HepG2 (cell line): Measurements from ENCODE around the gene RPRD1A. TPM values are rescaled to one million over a fixed set of nuclear protein-coding genes. Genes with fewer than 3 reads are reported as not detected.
A peak's percentile ranks its signal among the peaks of the same experiment; 100 is the strongest.

ENCODE experiments used
- CEBPB ChIP-seq: IDR thresholded peaks from 2 replicates; pipeline ENCODE4 v1.6.1; 2011; ENCODE audit warnings: low read depth, low read length, improper control_type of control experiment, borderline replicate concordance
- CREB1 ChIP-seq, 2 experiments: fragments of 450-650 bp in 1 of 2; IDR thresholded peaks; 2 replicates each; pipeline ENCODE4 v1.6.1; 2016 to 2017; ENCODE audit warnings: control low read depth in 1 of 2, mild to moderate bottlenecking in 1 of 2, missing compliant biosample characterization in 1 of 2, missing genetic modification characterization in 1 of 2
- HBP1 ChIP-seq: IDR thresholded peaks from 2 replicates; pipeline ENCODE4 v1.6.1; 2016; ENCODE audit warnings: low read depth, control low read depth
- HIVEP1 ChIP-seq: sonication (generic); formaldehyde crosslinking; IDR thresholded peaks from 2 replicates; pipeline ENCODE4 v1.4.0; 2020; ENCODE audit warnings: mild to moderate bottlenecking, missing genetic modification reagents
- HNRNPK ChIP-seq: fragments of 200-400 bp; formaldehyde crosslinking; IDR thresholded peaks from 2 replicates; pipeline ENCODE4 v1.6.1; 2018; ENCODE audit warnings: low read length, low read depth, moderate library complexity, mild to moderate bottlenecking; ENCODE audit not compliant: poor library complexity, severe bottlenecking
- IRF9 ChIP-seq: sonication (generic); formaldehyde crosslinking; IDR thresholded peaks from 2 replicates; pipeline ENCODE4 v1.8.0; 2022; ENCODE audit warnings: missing genetic modification reagents, mild to moderate bottlenecking, borderline replicate concordance
- KDM3A ChIP-seq: IDR thresholded peaks from 2 replicates; pipeline ENCODE4 v1.6.1; 2018; ENCODE audit warnings: low read depth, missing compliant biosample characterization
- KMT2B ChIP-seq: IDR thresholded peaks from 2 replicates; pipeline ENCODE4 v1.6.1; 2016; ENCODE audit warnings: missing genetic modification reagents, missing compliant biosample characterization
- PCBP1 ChIP-seq: fragments of 200-400 bp; formaldehyde crosslinking; IDR thresholded peaks from 2 replicates; pipeline ENCODE4 v1.6.1; 2017; ENCODE audit warnings: mild to moderate bottlenecking, low read depth, low read length, borderline replicate concordance
- PHF8 ChIP-seq: sonication (generic); formaldehyde crosslinking; IDR thresholded peaks from 2 replicates; pipeline ENCODE4 v1.5.0; 2020; ENCODE audit warnings: missing genetic modification reagents
- SAP130 ChIP-seq: IDR thresholded peaks from 2 replicates; pipeline ENCODE4 v1.6.1; 2016; ENCODE audit warnings: low read depth
- SOX5 ChIP-seq: IDR thresholded peaks from 2 replicates; pipeline ENCODE4 v1.6.1; 2016; ENCODE audit warnings: borderline replicate concordance
- TCF7 ChIP-seq: sonication (generic); IDR thresholded peaks from 2 replicates; pipeline ENCODE4 v1.6.1; 2016; ENCODE audit warnings: antibody characterized with exemption, low read depth
- UBTF ChIP-seq: sonication (generic); formaldehyde crosslinking; IDR thresholded peaks from 2 replicates; pipeline ENCODE4 v1.4.0; 2020; ENCODE audit warnings: mild to moderate bottlenecking, missing genetic modification reagents
- ZMAT3 ChIP-seq: sonication (generic); formaldehyde crosslinking; conservative IDR thresholded peaks from 2 replicates; pipeline ENCODE4 v1.7.0; 2021; ENCODE audit warnings: missing genetic modification reagents
- ZNF101 ChIP-seq: sonication (generic); formaldehyde crosslinking; IDR thresholded peaks from 2 replicates; pipeline ENCODE4 v1.4.0; 2020; ENCODE audit warnings: mild to moderate bottlenecking, low read depth, missing genetic modification reagents, borderline replicate concordance
- ZNF207 ChIP-seq: fragments of 450-650 bp; IDR thresholded peaks from 2 replicates; pipeline ENCODE4 v1.6.1; 2016; ENCODE audit warnings: antibody characterized with exemption, borderline replicate concordance
- ZNF235 ChIP-seq: sonication (generic); formaldehyde crosslinking; IDR thresholded peaks from 2 replicates; pipeline ENCODE4 v1.8.1; 2023; ENCODE audit warnings: mild to moderate bottlenecking, missing genetic modification reagents, borderline replicate concordance
- ZNF24 ChIP-seq: fragments of 450-650 bp; IDR thresholded peaks from 2 replicates; pipeline ENCODE4 v1.6.1; 2017; ENCODE audit warnings: antibody characterized with exemption, mild to moderate bottlenecking
- ZNF317 ChIP-seq: sonication (generic); formaldehyde crosslinking; IDR thresholded peaks from 2 replicates; pipeline ENCODE4 v1.5.0; 2020; ENCODE audit warnings: mild to moderate bottlenecking, missing genetic modification reagents
- ZNF331 ChIP-seq: sonication (generic); formaldehyde crosslinking; IDR thresholded peaks from 2 replicates; pipeline ENCODE4 v1.4.0; 2020; ENCODE audit warnings: missing genetic modification reagents
- ZNF350 ChIP-seq: sonication (generic); formaldehyde crosslinking; IDR thresholded peaks from 2 replicates; pipeline ENCODE4 v1.4.0; 2020; ENCODE audit warnings: mild to moderate bottlenecking, low read depth, missing genetic modification reagents, borderline replicate concordance
- ZNF768 ChIP-seq: sonication (generic); formaldehyde crosslinking; IDR thresholded peaks from 2 replicates; pipeline ENCODE4 v1.4.0; 2020; ENCODE audit warnings: missing genetic modification reagents
- polyA plus RNA-seq, 8 experiments: library from polyadenylated mRNA; depleted of rRNA in 3 of 8; stranded (reverse) in 7 of 8; unstranded in 1 of 8; fragments of >200 nt; fragmentation: Illumina TruSeq in 4 of 8; extraction: Trizol in 4 of 8; gene quantifications; 2 replicates each; pipeline versions ENCODE4 v1.2.1 to v1.2.3, GENCODE V29; 2011 to 2016; ENCODE audit warnings: low read depth in 4 of 8, missing spikeins in 1 of 8, mixed read lengths in 1 of 8; ENCODE audit not compliant: insufficient read depth in 1 of 8
- total RNA-seq, 5 experiments: library from RNA; depleted of rRNA; stranded (reverse); fragments of >200 nt; fragmentation: Illumina TruSeq; extraction: Trizol; gene quantifications; 2 replicates each; pipeline ENCODE4 v1.2.3, GENCODE V29; 2016; ENCODE audit warnings: low read depth in 1 of 5
- TF ChIP-seq, protein P1 (sequence below): conservative IDR thresholded peaks from 2 replicates; pipeline ENCODE4 v1.6.1; 2018; ENCODE audit warnings: missing genetic modification reagents

The RPRD1A gene
- total and polyA plus RNA-seq, 2 of the 13 experiments (the other 11 are each of a cell fraction or from before 2014, with no cell fraction given): 42.5 to 78.2 TPM

GRCh38 chr18:36067055-36067957, at the start of gene RPRD1A (continued):
- TF ChIP-seq ZNF350 (CRISPR knock-in tag): peak; percentile 78; the same call in 1 of the 2 replicates
- peak; percentile 92 for TF ChIP-seq HNRNPK
- TF ChIP-seq TCF7: no peak
- peak; percentile 92 for TF ChIP-seq PHF8 (CRISPR knock-in tag)
- peak; percentile 100 for TF ChIP-seq CREB1 (IDR thresholded peaks at IDR 0.05)
- peak; percentile 97 for TF ChIP-seq CREB1 (CRISPR knock-in tag; IDR thresholded peaks at IDR 0.05)
- 0 out of 2 replicates have a peak, but pooled peaks have one; percentile 41 for TF ChIP-seq HIVEP1
- TF ChIP-seq, protein P1, sequence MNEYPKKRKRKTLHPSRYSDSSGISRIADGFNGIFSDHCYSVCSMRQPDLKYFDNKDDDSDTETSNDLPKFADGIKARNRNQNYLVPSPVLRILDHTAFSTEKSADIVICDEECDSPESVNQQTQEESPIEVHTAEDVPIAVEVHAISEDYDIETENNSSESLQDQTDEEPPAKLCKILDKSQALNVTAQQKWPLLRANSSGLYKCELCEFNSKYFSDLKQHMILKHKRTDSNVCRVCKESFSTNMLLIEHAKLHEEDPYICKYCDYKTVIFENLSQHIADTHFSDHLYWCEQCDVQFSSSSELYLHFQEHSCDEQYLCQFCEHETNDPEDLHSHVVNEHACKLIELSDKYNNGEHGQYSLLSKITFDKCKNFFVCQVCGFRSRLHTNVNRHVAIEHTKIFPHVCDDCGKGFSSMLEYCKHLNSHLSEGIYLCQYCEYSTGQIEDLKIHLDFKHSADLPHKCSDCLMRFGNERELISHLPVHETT: peak; percentile 45; the same call in 1 of the 2 replicates
- no peak for TF ChIP-seq SOX5 (CRISPR knock-in tag)
- TF ChIP-seq HBP1 (CRISPR knock-in tag): peak; percentile 77; the same call in 1 of the 2 replicates
- TF ChIP-seq CEBPB: peak; percentile 79
- TF ChIP-seq ZNF331 (CRISPR knock-in tag): peak; percentile 53
- peak; percentile 92 for TF ChIP-seq SAP130 (CRISPR knock-in tag)
- TF ChIP-seq IRF9 (CRISPR knock-in tag): peak; percentile 59; the same call in 1 of the 2 replicates
- TF ChIP-seq KDM3A: peak; percentile 57; the same call in 1 of the 2 replicates
- no peak for TF ChIP-seq ZNF235 (CRISPR knock-in tag)
- TF ChIP-seq ZNF101: no peak
- TF ChIP-seq PCBP1: 0 out of 2 replicates have a peak, but pooled peaks have one; percentile 63
- peak; percentile 53; the same call in 1 of the 2 replicates for TF ChIP-seq ZNF768 (CRISPR knock-in tag)
- TF ChIP-seq ZMAT3 (CRISPR knock-in tag): peak; percentile 19; the same call in 1 of the 2 replicates
- no peak for TF ChIP-seq ZNF24
- no peak for TF ChIP-seq ZNF207
- peak; percentile 96 for TF ChIP-seq KMT2B (CRISPR knock-in tag)
- peak; percentile 79 for TF ChIP-seq UBTF (CRISPR knock-in tag)
- TF ChIP-seq ZNF317 (CRISPR knock-in tag): 0 out of 2 replicates have a peak, but pooled peaks have one; percentile 17
